NCI-H1436 (cell line): Measurements from ENCODE around the gene IFNB1.

Experiments used
- DNase-seq: peaks from one replicate; lab custom pipeline; 2025; lab: John Stamatoyannopoulos, UW

IFNB1 gene

GRCh38 chr9:21077781-21078180 is at the start of gene IFNB1:
Gene IFNB1 (minus strand): TSS chr9:21077942. CDS start chr9:21077869, 73 bp downstream.
- DNase-seq, result no peak

GRCh38 chr9:21121595-21122251 is 44.0 kb upstream of the IFNB1 start:
- no peak for DNase-seq

GRCh38 chr9:21121079-21121478 is 43.3 kb upstream of the IFNB1 start:
- DNase-seq, result no peak

DNA sequence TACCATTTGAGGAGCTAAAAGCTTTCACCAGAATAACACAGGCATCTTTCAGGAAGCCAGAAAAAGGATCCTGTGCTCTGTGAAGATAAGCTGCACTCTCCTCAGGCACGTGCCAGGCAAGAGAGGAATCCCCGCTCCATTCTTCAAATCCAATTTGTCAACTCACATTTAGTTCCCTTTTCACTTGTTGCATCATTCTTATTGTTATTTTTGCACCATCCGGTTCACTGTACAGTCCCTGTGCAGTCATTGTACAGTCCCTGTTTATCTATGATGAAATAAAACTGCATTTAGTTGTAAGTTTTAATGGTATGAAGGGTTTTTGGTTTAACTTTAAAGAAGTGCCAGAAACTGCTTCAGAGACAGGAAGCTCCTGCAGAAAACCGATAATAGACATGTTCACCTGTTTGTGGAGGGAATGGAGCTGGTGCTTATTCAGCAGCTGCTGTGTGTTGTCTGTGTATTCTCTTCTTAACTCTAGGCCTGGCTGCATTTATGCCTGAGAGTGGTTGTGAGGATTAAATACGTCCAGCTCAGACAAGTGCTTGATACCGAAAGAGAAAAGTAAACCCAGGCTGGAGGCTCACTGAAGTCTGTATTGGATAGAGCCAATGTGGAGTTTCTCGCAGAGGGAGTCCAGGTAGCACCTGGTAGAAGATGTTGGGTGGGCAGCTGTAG is 41.5 kb upstream of the IFNB1 start:
- DNase-seq, result no peak

GRCh38 chr9:21114311-21114710 is 36.6 kb upstream of the IFNB1 start:
- no peak for DNase-seq

- peak; percentile 63 for DNase-seq
These were observed 33.2 kb upstream of the IFNB1 start for GRCh38 chr9:21110708-21111576.

GRCh38 chr9:21104787-21105186 is 27.0 kb upstream of the IFNB1 start:
- no peak for DNase-seq

GRCh38 chr9:21102305-21102704 is 24.6 kb upstream of the IFNB1 start:
- DNase-seq, result no peak

GRCh38 chr9:21097817-21098216 is 20.1 kb upstream of the IFNB1 start:
- no peak for DNase-seq

GRCh38 chr9:21096901-21097255 is 19.1 kb upstream of the IFNB1 start:
- no peak for DNase-seq

- DNase-seq, result peak; percentile 10
These were observed 18.6 kb upstream of the IFNB1 start for GRCh38 chr9:21096172-21096900.

GRCh38 chr9:21095561-21095960 is 17.8 kb upstream of the IFNB1 start:
- DNase-seq, result no peak

DNA sequence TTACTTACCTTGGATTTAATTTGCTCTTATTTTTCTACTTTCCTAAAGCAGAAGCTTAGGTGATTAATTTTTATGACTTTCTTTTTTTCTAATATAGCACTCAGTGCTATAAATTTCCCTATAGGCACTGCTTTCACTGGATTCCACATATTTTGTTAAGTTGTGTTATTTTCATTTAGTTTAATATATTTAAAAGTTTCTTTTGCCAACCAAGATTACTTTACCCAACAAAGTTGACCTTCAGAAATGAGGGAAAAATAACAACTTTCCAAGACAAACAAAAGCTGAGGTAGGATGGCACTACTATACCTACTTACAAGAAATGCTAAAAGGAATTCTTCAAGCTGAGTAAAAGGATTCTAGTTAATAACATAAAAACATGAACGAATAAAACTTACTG is 8.8 kb upstream of the IFNB1 start:
- no peak for DNase-seq

GRCh38 chr9:21085005-21085404 is 7.3 kb upstream of the IFNB1 start:
- DNase-seq, result no peak

GRCh38 chr9:21084242-21084850 is 6.6 kb upstream of the IFNB1 start:
- DNase-seq, result no peak

DNA sequence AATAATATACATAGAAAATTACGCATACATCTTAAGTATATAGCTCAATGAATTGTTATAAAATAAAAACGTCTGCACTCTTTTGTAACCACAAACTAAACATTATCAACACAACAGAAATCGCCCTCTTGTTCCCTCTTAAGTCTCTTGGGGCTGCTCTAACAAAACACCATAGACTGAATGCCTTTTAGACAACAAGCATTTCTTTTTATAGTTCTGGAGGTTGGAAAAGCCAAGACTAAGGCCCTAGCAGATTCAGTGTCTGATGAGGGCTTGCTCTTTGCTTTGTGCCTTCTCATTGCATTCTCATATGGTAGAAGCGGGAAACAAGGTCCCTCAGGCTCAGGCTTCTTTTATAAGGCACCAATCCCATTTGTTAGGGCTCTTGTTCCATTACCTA is 4.9 kb upstream of the IFNB1 start:
- no peak for DNase-seq

DNA sequence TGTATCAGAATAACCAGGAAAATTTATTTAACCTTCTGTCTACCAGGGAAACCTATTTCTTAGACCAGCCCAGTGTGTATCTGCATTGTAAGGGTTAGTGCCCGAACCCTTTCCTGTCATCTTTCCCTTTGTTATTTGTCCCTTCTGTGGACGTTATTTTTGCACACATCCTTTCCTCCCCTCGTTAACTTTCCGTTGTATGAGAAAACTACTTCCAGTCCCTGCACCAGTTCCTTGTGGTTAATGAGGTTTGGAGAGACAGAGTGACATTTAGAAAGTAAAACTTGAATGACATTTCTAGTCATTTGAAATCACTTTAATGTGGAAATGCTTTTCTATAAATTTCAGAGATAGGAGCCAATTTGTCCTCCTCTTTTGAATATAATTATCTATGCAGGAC is 4.3 kb upstream of the IFNB1 start:
- DNase-seq, result no peak

GRCh38 chr9:21081451-21081850 is 3.7 kb upstream of the IFNB1 start:
- DNase-seq, result no peak

DNA sequence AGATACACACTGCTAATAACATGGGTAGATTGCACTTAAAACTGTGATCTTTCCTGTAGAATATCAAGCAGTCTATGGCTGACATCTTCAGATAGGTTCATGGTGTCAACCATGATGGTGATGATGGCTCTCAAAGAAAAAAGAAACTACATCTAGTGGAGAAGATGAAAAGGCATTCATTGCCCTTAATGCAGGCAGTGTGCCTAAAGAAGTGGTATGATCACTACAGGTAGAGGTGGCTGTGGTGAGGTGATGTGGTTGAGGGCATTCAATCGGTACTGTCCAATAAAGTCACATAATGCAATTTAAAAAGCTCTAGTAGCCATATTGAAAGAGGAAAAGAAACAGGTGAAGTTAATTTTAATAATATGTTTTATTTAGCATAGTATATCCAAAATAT is 3.1 kb upstream of the IFNB1 start:
- DNase-seq, result no peak

GRCh38 chr9:21078702-21079101 is 960 bp upstream of the IFNB1 start:
- DNase-seq, result no peak

- DNase-seq, result no peak
These were observed 2.3 kb downstream of the IFNB1 start for GRCh38 chr9:21075484-21075883.

DNA sequence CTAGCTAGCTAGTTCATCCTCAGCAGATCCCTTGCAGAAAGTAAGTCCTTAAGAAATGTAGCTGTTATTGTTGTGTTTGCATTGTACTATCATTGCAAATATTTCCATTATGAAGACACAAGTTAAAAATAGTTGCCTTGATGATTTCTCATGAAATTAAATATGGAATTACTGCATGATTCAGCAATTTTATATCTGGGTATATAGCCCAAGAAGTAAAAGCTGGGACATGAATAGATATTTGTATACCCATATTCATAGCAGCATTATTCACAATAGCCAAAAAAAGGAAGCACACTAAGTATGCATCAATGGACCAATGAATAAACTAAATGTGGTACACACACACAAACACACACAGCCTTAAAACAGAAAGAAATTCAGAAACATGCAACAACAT is 6.8 kb downstream of the IFNB1 start:
- DNase-seq, result no peak
